Thyroid gland (tissue), 4 donors: ENCODE results near the gene SLC25A17.

Source experiments
- POLR2A ChIP-seq, 2 donors: fragments of 450-650 bp; IDR thresholded peaks; one replicate each; pipeline ENCODE4 v1.6.1; 2017; ENCODE audit warnings: antibody characterized with exemption in 2 of 2, mild to moderate bottlenecking in 2 of 2, moderate library complexity in 1 of 2
- TF ChIP-seq, protein P1 (sequence below), 6 experiments: fragments of 200-600 bp in 3 of 6; fragments of 450-650 bp in 3 of 6; sonication (generic) in 3 of 6; IDR thresholded peaks; one replicate each; pipeline ENCODE4 v1.5.1; 2016 to 2019; ENCODE audit warnings: antibody characterized with exemption in 6 of 6, mild to moderate bottlenecking in 2 of 6, inconsistent platforms in 1 of 6, moderate library complexity in 1 of 6

DNA sequence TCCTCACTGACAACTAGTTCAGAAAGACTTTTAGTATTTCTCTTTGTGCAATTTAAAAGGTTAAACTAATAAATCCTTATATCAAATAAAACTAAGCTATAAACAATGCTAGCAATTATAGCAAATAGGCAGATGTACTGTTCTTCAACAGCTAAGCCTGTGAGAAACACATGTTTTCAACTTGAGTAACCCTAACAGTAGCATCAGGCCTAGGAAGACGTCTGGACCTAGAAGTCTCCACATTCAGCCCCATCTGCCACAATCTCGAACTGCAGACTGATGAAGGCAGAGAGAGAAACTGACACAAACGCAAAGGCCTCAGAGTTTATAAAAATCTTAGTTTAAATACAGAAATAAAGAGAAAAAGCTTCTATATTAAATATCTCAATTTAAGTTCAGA lies 34.8 kb upstream of the SLC25A17 start:
- TF ChIP-seq, protein P1, sequence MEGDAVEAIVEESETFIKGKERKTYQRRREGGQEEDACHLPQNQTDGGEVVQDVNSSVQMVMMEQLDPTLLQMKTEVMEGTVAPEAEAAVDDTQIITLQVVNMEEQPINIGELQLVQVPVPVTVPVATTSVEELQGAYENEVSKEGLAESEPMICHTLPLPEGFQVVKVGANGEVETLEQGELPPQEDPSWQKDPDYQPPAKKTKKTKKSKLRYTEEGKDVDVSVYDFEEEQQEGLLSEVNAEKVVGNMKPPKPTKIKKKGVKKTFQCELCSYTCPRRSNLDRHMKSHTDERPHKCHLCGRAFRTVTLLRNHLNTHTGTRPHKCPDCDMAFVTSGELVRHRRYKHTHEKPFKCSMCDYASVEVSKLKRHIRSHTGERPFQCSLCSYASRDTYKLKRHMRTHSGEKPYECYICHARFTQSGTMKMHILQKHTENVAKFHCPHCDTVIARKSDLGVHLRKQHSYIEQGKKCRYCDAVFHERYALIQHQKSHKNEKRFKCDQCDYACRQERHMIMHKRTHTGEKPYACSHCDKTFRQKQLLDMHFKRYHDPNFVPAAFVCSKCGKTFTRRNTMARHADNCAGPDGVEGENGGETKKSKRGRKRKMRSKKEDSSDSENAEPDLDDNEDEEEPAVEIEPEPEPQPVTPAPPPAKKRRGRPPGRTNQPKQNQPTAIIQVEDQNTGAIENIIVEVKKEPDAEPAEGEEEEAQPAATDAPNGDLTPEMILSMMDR (IDR thresholded peaks at IDR 0.05) = no peak
- no peak for TF ChIP-seq POLR2A (IDR thresholded peaks at IDR 0.05)
